ENCODE data around the gene LDHA. TPM values are rescaled to one million over a fixed set of nuclear protein-coding genes. Genes with fewer than 3 reads are reported as not detected.

LDHA gene
- total RNA-seq, 2 donors from 2014 or later, result 94.6 to 147 TPM

GRCh38 chr11:18368221-18368620, 26.1 kb upstream of the LDHA start:
- Histone ChIP-seq H3K36me3 (replicated peaks in 1 of 2; ENCODE audit: insufficient read depth in 1 of 2, low read depth in 2 of 2) (peaks cover 10 to 17% of the 10 kb centered on the region in 2 donors), H3K27ac (no peak overlapping the region), H3K27me3 (no peaks in the 10 kb centered on the region), H3K4me3 (no peak overlapping the region), H3K9me3 (no peaks in the 10 kb centered on the region), H3K4me1 (no peaks in the 10 kb centered on the region)
- intact Hi-C loops (cut with DNase I), result no loop called here
- WGBS, 2 donors, result 77 to 83% methylated on average over 2 of the region's 2 CpGs
- no peak for ATAC-seq
- no peak for DNase-seq
- TF ChIP-seq, protein P1, sequence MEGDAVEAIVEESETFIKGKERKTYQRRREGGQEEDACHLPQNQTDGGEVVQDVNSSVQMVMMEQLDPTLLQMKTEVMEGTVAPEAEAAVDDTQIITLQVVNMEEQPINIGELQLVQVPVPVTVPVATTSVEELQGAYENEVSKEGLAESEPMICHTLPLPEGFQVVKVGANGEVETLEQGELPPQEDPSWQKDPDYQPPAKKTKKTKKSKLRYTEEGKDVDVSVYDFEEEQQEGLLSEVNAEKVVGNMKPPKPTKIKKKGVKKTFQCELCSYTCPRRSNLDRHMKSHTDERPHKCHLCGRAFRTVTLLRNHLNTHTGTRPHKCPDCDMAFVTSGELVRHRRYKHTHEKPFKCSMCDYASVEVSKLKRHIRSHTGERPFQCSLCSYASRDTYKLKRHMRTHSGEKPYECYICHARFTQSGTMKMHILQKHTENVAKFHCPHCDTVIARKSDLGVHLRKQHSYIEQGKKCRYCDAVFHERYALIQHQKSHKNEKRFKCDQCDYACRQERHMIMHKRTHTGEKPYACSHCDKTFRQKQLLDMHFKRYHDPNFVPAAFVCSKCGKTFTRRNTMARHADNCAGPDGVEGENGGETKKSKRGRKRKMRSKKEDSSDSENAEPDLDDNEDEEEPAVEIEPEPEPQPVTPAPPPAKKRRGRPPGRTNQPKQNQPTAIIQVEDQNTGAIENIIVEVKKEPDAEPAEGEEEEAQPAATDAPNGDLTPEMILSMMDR (IDR thresholded peaks at IDR 0.05), result no peak
- TF ChIP-seq POLR2A (IDR thresholded peaks at IDR 0.05), result no peak

DNA sequence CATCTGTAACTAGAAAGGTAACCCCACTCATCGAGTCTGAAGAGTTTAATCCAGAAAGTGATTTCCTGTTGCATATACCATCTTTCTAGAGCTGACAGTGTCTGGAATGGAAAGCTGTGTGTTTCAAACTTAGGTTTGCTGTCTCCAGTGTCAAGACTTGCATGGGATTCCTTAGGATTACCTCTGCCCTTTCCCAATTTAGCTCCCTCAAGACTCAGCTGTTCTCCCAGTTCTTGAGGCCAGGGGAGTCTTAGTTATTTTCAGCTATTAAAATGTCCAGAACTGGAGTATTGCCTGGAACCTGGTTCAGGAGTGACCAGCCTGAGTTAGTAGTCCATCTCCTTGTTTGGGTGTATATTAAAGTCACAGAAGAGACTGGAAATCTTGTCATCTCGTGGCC, 25.0 kb upstream of the LDHA start:
- 61 to 80% methylated on average over 2 of the region's 2 CpGs for WGBS, 2 donors
- intact Hi-C loops (cut with DNase I), result no loop called here
- H3K27me3 ChIP-seq, result no peaks in the 10 kb centered on the region
- ATAC-seq (no peak), DNase-seq (no peak)
- no peak overlapping the region for H3K4me3 ChIP-seq
- H3K9me3 ChIP-seq, result no peaks in the 10 kb centered on the region
- H3K36me3 ChIP-seq (replicated peaks in 1 of 2; ENCODE audit: insufficient read depth in 1 of 2, low read depth in 2 of 2), result peaks cover 10 to 11% of the 10 kb centered on the region in 2 donors
- H3K4me1 ChIP-seq, result no peaks in the 10 kb centered on the region
- no peak for TF ChIP-seq POLR2A (IDR thresholded peaks at IDR 0.05)
- TF ChIP-seq, protein P1 (IDR thresholded peaks at IDR 0.05), result no peak
- H3K27ac ChIP-seq, result no peak overlapping the region

- 81 to 85% methylated on average over 2 of the region's 2 CpGs for WGBS, 2 donors
- no peak for DNase-seq
- intact Hi-C loops (cut with DNase I), result no loop called here
- Histone ChIP-seq H3K27me3 (no peaks in the 10 kb centered on the region), H3K9me3 (no peaks in the 10 kb centered on the region), H3K4me3 (no peak overlapping the region), H3K36me3 (replicated peaks in 1 of 2; ENCODE audit: insufficient read depth in 1 of 2, low read depth in 2 of 2) (peaks cover 0 to 2% of the 10 kb centered on the region in 2 donors), H3K4me1 (no peaks in the 10 kb centered on the region), H3K27ac (no peak overlapping the region)
- TF ChIP-seq, protein P1 (IDR thresholded peaks at IDR 0.05), result no peak
- TF ChIP-seq POLR2A (IDR thresholded peaks at IDR 0.05), result no peak
- ATAC-seq, result no peak
Observed at GRCh38 chr11:18371279-18371678, 23.1 kb upstream of the LDHA start.

DNA sequence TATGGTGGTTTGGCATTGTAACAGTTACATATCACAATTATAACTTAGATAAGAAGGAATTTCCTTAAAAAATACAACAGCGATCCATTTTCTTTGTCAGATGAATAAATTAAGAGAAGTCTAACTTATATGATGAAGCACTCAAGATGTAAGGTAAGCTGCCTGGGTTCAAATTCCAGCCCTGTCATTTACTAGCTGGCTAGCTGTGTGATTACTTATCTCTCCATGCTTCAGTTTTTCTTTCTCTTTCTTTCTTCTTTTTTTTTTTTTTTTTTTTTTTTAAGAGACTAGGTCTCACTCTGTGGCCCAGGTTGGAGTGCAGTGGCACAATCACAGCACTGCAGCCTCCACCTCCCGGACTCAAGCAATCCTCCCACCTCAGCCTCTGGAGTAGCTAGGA, 22.2 kb upstream of the LDHA start:
- no peaks in the 10 kb centered on the region for H3K9me3 ChIP-seq
- H3K36me3 ChIP-seq (replicated peaks in 1 of 2; ENCODE audit: insufficient read depth in 1 of 2, low read depth in 2 of 2), result no peaks in the 10 kb centered on the region
- no peaks in the 10 kb centered on the region for H3K4me1 ChIP-seq
- H3K4me3 ChIP-seq, result no peak overlapping the region
- no peaks in the 10 kb centered on the region for H3K27me3 ChIP-seq
- intact Hi-C loops (cut with DNase I), result no loop called here
- H3K27ac ChIP-seq, result no peak overlapping the region
- no peak for TF ChIP-seq POLR2A (IDR thresholded peaks at IDR 0.05)
- TF ChIP-seq, protein P1 (IDR thresholded peaks at IDR 0.05), result no peak
- 92 to 95% methylated on average over 2 of the region's 2 CpGs for WGBS, 2 donors
- ATAC-seq, result no peak
- no peak for DNase-seq

DNA sequence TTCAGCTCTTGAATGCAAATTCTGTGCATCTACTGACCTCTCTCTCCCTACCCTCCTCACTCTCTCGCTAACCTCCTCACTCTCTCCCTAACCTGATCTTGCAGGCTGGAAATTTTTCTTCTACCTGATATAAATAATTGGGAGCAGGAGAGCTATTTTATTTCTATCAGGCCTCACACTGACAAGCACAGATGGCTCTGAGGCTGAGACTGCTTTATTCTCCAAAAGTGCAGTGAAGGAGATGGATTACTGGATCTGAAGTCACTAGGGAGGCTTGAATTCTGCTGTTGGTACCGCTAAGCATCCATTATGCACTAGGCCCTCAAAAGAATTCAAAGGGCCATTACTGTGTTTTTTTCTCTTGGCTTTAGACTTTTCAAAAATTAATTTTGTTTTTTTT, 19.4 kb upstream of the LDHA start:
- WGBS, 2 donors, result 92 to 94% methylated on average over 2 of the region's 2 CpGs
- TF ChIP-seq POLR2A (IDR thresholded peaks at IDR 0.05), result no peak
- TF ChIP-seq, protein P1 (IDR thresholded peaks at IDR 0.05), result no peak

More for the DNA sequence above, 19.4 kb upstream of the LDHA start:
- H3K9me3 ChIP-seq, result no peaks in the 10 kb centered on the region
- no peaks in the 10 kb centered on the region for H3K36me3 ChIP-seq (replicated peaks in 1 of 2; ENCODE audit: insufficient read depth in 1 of 2, low read depth in 2 of 2)
- H3K27ac ChIP-seq, result no peak overlapping the region
- H3K4me1 ChIP-seq, result no peaks in the 10 kb centered on the region
- H3K4me3 ChIP-seq, result no peak overlapping the region
- no peak for DNase-seq
- intact Hi-C loops (cut with DNase I), result no loop called here
- H3K27me3 ChIP-seq, result no peaks in the 10 kb centered on the region
- ATAC-seq, result no peak

All from body of pancreas (tissue), 4 donors.